ENCODE results near the gene MAGI1. TPM values are rescaled to one million over a fixed set of nuclear protein-coding genes. Genes with fewer than 3 reads are reported as not detected.

The MAGI1 gene
- total RNA-seq, 6 donors from 2014 or later: 33.0 to 72.9 (median 62.4) TPM

- H3K4me3 ChIP-seq: no peak overlapping the region
- H3K27ac ChIP-seq: no peak overlapping the region
- TF ChIP-seq POLR2A (IDR thresholded peaks at IDR 0.05) (no peak), EP300 (IDR thresholded peaks at IDR 0.05) (no peak), POLR2AphosphoS5 (IDR thresholded peaks at IDR 0.05) (no peak), CTCF (IDR thresholded peaks at IDR 0.05) (no peak)
- H3K9me3 ChIP-seq: no peaks in the 10 kb centered on the region
- H3K36me3 ChIP-seq: peaks cover 0 to 2% (median 0%) of the 10 kb centered on the region in 4 donors
- ATAC-seq (ENCODE audit: low FRiP score in 2 of 2): no peak
- peaks cover 0 to 5% (median 0%) of the 10 kb centered on the region in 4 donors for H3K4me1 ChIP-seq
- no peaks in the 10 kb centered on the region for H3K27me3 ChIP-seq
- no peak for DNase-seq
Observed at GRCh38 chr3:65396078-65396477, 642.6 kb downstream of the MAGI1 start.

DNA sequence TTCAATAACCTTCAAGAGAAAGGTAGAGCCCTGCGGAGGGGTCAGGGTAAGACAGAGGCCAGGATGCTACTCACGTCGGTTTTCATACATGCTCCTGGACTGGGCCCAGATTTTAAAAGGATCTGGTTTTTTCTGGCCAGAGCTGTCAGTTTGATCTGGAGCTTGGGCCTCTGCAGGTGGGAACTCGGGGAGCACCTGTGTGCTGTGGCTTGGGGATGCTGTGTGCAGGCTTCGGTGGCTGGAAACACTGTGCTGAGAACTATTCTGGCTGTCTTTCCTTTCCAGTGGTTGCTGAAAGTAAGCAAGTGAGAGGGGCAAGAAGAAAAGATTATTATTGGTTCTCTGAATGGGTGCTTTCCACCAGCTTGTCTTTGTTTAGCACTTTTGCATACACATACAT lies 647.6 kb downstream of the MAGI1 start:
- Histone ChIP-seq H3K27me3 (no peaks in the 10 kb centered on the region), H3K27ac (no peak overlapping the region), H3K4me3 (no peak overlapping the region), H3K9me3 (no peaks in the 10 kb centered on the region), H3K4me1 (no peaks in the 10 kb centered on the region), H3K36me3 (peaks cover 0 to 15% (median 10%) of the 10 kb centered on the region in 4 donors)
- ATAC-seq (ENCODE audit: low FRiP score in 2 of 2): no peak
- no peak for DNase-seq
- 82 to 94% methylated on average over 5 of the region's 5 CpGs for WGBS, 2 donors
- TF ChIP-seq POLR2AphosphoS5 (IDR thresholded peaks at IDR 0.05) (no peak), POLR2A (IDR thresholded peaks at IDR 0.05) (no peak), EP300 (IDR thresholded peaks at IDR 0.05) (no peak), CTCF (IDR thresholded peaks at IDR 0.05) (no peak)

DNA sequence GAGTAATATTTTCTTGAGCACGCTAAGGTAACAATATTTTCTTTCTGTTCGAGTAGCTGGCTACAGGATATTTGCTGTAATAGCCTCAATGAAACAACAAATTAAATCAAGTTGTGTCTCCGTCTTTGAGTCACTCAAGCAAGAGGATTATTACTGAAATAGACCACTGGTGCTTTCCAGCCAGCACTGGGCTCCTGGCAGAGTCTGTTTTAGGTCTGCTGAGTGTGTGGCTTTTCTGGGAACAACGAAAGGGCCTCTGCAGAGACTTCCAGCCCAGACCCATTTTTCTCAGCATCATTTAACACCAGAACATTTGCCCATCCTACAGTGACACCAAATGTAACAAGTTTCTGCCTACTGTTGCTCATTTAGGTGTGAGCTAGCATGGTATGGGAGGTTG lies 652.9 kb downstream of the MAGI1 start:
- DNase-seq: no peak
- Histone ChIP-seq H3K4me1 (no peaks in the 10 kb centered on the region), H3K4me3 (no peak overlapping the region), H3K9me3 (no peaks in the 10 kb centered on the region), H3K27ac (no peak overlapping the region), H3K27me3 (no peaks in the 10 kb centered on the region), H3K36me3 (peaks cover 0 to 36% (median 15%) of the 10 kb centered on the region in 4 donors)
- 80 to 91% methylated on average over 4 of the region's 4 CpGs for WGBS, 2 donors
- no peak for TF ChIP-seq CTCF (IDR thresholded peaks at IDR 0.05)
- TF ChIP-seq POLR2AphosphoS5 (IDR thresholded peaks at IDR 0.05): no peak
- no peak for TF ChIP-seq POLR2A (IDR thresholded peaks at IDR 0.05)
- no peak for TF ChIP-seq EP300 (IDR thresholded peaks at IDR 0.05)
- no peak for ATAC-seq (ENCODE audit: low FRiP score in 2 of 2)

- Histone ChIP-seq H3K9me3 (no peaks in the 10 kb centered on the region), H3K36me3 (peaks cover 0 to 47% (median 14%) of the 10 kb centered on the region in 4 donors), H3K27me3 (no peaks in the 10 kb centered on the region), H3K4me3 (no peak overlapping the region), H3K27ac (no peak overlapping the region), H3K4me1 (no peaks in the 10 kb centered on the region)
- 88 to 90% methylated on average over 10 of the region's 10 CpGs for WGBS, 2 donors
- DNase-seq: no peak
- ATAC-seq (ENCODE audit: low FRiP score in 2 of 2): no peak
- TF ChIP-seq EP300 (IDR thresholded peaks at IDR 0.05) (no peak), CTCF (IDR thresholded peaks at IDR 0.05) (no peak), POLR2A (IDR thresholded peaks at IDR 0.05) (no peak), POLR2AphosphoS5 (IDR thresholded peaks at IDR 0.05) (no peak)
Observed at GRCh38 chr3:65381496-65382010, 657.2 kb downstream of the MAGI1 start.

GRCh38 chr3:65379223-65379622 lies 659.5 kb downstream of the MAGI1 start:
- peak in 1 of 2 donors; percentile 82 for DNase-seq
- peaks cover 0 to 47% (median 14%) of the 10 kb centered on the region in 4 donors for H3K36me3 ChIP-seq
- H3K4me1 ChIP-seq: no peaks in the 10 kb centered on the region
- no peak overlapping the region for H3K27ac ChIP-seq
- WGBS, 2 donors: 97 to 98% methylated on average over 19 to 35 of the region's 35 CpGs
- no peak for ATAC-seq (ENCODE audit: low FRiP score in 2 of 2)
- H3K4me3 ChIP-seq: no peak overlapping the region
- H3K9me3 ChIP-seq: no peaks in the 10 kb centered on the region
- H3K27me3 ChIP-seq: no peaks in the 10 kb centered on the region
- no peak for TF ChIP-seq EP300 (IDR thresholded peaks at IDR 0.05)
